Keratinocyte (primary cell): ENCODE results near the gene DHX35. TPM values are rescaled to one million over a fixed set of nuclear protein-coding genes. Genes with fewer than 3 reads are reported as not detected.
A peak's percentile ranks its signal among the peaks of the same experiment; 100 is the strongest.

Source experiments
- DNase-seq: peaks from one replicate; pipeline ENCODE4 v3.0.0-alpha.2; 2011; ENCODE audit warnings: low read depth, missing footprints, low spot score
- FAIRE-seq: peaks from 2 replicates; lab custom pipeline; 2011; peaks lifted over from hg19 to GRCh38; lab: Jason Lieb, UNC
- H2AFZ ChIP-seq: 2 replicates; pipeline ENCODE4 v1.6.0; 2012; ENCODE audit warnings: low read length, control low read depth, inconsistent platforms; ENCODE audit not compliant: control insufficient read depth
- H3K27ac ChIP-seq: 2 replicates; pipeline ENCODE4 v1.5.1; 2011; ENCODE audit warnings: low read length; ENCODE audit not compliant: control insufficient read depth, insufficient read depth
- H3K27me3 ChIP-seq: 3 replicates; pipeline ENCODE4 v1.6.0; 2011; ENCODE audit warnings: low read length; ENCODE audit not compliant: control insufficient read depth, insufficient read depth; ENCODE audit errors: extremely low read depth
- H3K36me3 ChIP-seq, 2 experiments: 2 replicates in 1 of 2; 3 replicates in 1 of 2; pipeline ENCODE4 v1.5.1; 2011; ENCODE audit warnings: low read length in 2 of 2, mild to moderate bottlenecking in 1 of 2; ENCODE audit not compliant: control insufficient read depth in 2 of 2, insufficient read depth in 2 of 2; ENCODE audit errors: extremely low read depth in 1 of 2
- H3K4me1 ChIP-seq: 3 replicates; pipeline ENCODE4 v1.5.1; 2011; ENCODE audit warnings: low read length; ENCODE audit not compliant: control insufficient read depth, insufficient read depth; ENCODE audit errors: extremely low read depth
- H3K4me2 ChIP-seq: 3 replicates; pipeline ENCODE4 v1.6.0; 2011; ENCODE audit warnings: low read depth, low read length; ENCODE audit not compliant: control insufficient read depth, insufficient read depth; ENCODE audit errors: extremely low read depth
- H3K4me3 ChIP-seq, 3 experiments: fragments of 200-600 bp in 1 of 3; sonication (generic) in 1 of 3; 2 replicates in 2 of 3; 3 replicates in 1 of 3; pipeline ENCODE4 v1.5.1; 2011 to 2016; ENCODE audit warnings: low read length in 3 of 3, mild to moderate bottlenecking in 3 of 3, control low read depth in 2 of 3, inconsistent platforms in 1 of 3, low read depth in 1 of 3, mixed read lengths in 1 of 3, mixed run types in 1 of 3, moderate library complexity in 1 of 3; ENCODE audit not compliant: control insufficient read depth in 2 of 3, insufficient read depth in 2 of 3; ENCODE audit errors: extremely low read depth in 1 of 3
- H3K79me2 ChIP-seq: 2 replicates; pipeline ENCODE4 v1.6.0; 2012; ENCODE audit warnings: low read length; ENCODE audit not compliant: control insufficient read depth, insufficient read depth
- H3K9ac ChIP-seq: 3 replicates; pipeline ENCODE4 v1.6.0; 2011; ENCODE audit warnings: low read length; ENCODE audit not compliant: control insufficient read depth, insufficient read depth; ENCODE audit errors: extremely low read depth
- H3K9me1 ChIP-seq: 3 replicates; pipeline ENCODE4 v1.6.0; 2011; ENCODE audit warnings: low read length; ENCODE audit not compliant: control insufficient read depth, insufficient read depth; ENCODE audit errors: extremely low read depth
- H3K9me3 ChIP-seq: 2 replicates; pipeline ENCODE4 v1.5.1; 2012; ENCODE audit warnings: low read depth, low read length; ENCODE audit not compliant: control insufficient read depth
- H4K20me1 ChIP-seq: 3 replicates; pipeline ENCODE4 v1.6.0; 2011; ENCODE audit warnings: low read length; ENCODE audit not compliant: control insufficient read depth, insufficient read depth; ENCODE audit errors: extremely low read depth
- EZH2 ChIP-seq: IDR thresholded peaks from one replicate; pipeline ENCODE4 v1.6.1; 2012; ENCODE audit warnings: inconsistent platforms, mild to moderate bottlenecking, low read length, moderate library complexity
- dilution Hi-C: fragments of 300-500 bp; cut with MboI; formaldehyde crosslinking; loops from one replicate; pipeline ENCODE4 v1.7.0; 2020; ENCODE audit warnings: low sequenced_read_pairs; ENCODE audit not compliant: extremely low pct_ligation_motif_present
- polyA plus RNA-seq, 5 experiments: library from polyadenylated mRNA; depleted of rRNA in 3 of 5; stranded (reverse) in 3 of 5; stranded (forward) in 1 of 5; unstranded in 1 of 5; fragments of >200 nt; gene quantifications; 1 replicate in 1 of 5; 2 replicates in 3 of 5; 3 replicates in 1 of 5; pipeline versions ENCODE4 v1.2.1 to v1.2.3, GENCODE V29; 2011 to 2012; ENCODE audit warnings: missing spikeins in 2 of 5, low read depth in 1 of 5, low replicate concordance in 1 of 5
- TF ChIP-seq, protein P1 (sequence below), 3 experiments: IDR thresholded peaks in 1 of 3; conservative IDR thresholded peaks in 1 of 3; optimal IDR thresholded peaks in 1 of 3; 2 replicates in 2 of 3; 3 replicates in 1 of 3; pipeline versions ENCODE3 to v1.5.1; 2011; ENCODE audit warnings: low read length in 3 of 3, mild to moderate bottlenecking in 3 of 3, moderate library complexity in 2 of 3, control low read depth in 1 of 3, inconsistent platforms in 1 of 3; ENCODE audit not compliant: insufficient read depth in 2 of 3; ENCODE audit errors: extremely low read depth in 1 of 3

Gene DHX35
- polyA plus RNA-seq, 1 donor (not counting 4 experiments of a cell fraction or from before 2014, with no cell fraction given), result 9.8 TPM

DNA sequence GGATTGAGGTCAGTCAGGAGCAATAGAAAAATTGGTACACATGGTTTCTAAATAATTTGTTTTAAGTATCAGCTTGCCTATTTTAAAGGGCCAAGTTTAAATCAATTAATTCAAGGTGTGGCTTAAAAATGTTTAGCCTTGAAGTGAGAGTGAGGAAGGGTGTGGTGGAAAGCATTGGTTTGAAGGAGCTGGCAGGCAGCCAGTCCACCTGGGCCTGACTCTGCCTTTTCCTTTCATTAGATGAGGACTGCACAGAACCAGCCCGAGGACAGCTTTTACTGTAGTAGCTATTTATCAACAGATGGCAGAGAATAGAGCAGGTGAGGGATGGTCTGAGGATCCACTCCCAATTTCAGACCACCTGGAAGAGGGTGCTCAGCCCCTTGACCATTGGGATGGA lies 42.4 kb downstream of the DHX35 start:
- Histone ChIP-seq H3K9ac (no peak overlapping the region), H3K4me1 (peaks cover 7% of the 10 kb centered on the region), H2AFZ (no peak overlapping the region), H3K4me3 (no peak overlapping the region), H3K27ac (no peak overlapping the region), H3K4me2 (no peak overlapping the region), H3K9me3 (no peaks in the 10 kb centered on the region), H3K27me3 (no peaks in the 10 kb centered on the region), H4K20me1 (no peaks in the 10 kb centered on the region), H3K36me3 (peaks cover 13 to 35% of the 10 kb centered on the region in 2 experiments), H3K9me1 (no peaks in the 10 kb centered on the region), H3K79me2 (no peaks in the 10 kb centered on the region)
- dilution Hi-C loops, result no loop called here
- no peak for TF ChIP-seq EZH2
- TF ChIP-seq, protein P1, sequence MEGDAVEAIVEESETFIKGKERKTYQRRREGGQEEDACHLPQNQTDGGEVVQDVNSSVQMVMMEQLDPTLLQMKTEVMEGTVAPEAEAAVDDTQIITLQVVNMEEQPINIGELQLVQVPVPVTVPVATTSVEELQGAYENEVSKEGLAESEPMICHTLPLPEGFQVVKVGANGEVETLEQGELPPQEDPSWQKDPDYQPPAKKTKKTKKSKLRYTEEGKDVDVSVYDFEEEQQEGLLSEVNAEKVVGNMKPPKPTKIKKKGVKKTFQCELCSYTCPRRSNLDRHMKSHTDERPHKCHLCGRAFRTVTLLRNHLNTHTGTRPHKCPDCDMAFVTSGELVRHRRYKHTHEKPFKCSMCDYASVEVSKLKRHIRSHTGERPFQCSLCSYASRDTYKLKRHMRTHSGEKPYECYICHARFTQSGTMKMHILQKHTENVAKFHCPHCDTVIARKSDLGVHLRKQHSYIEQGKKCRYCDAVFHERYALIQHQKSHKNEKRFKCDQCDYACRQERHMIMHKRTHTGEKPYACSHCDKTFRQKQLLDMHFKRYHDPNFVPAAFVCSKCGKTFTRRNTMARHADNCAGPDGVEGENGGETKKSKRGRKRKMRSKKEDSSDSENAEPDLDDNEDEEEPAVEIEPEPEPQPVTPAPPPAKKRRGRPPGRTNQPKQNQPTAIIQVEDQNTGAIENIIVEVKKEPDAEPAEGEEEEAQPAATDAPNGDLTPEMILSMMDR (optimal IDR thresholded peaks at IDR 0.05 in 1 of 3, IDR thresholded peaks at IDR 0.05 in 1 of 3, conservative IDR thresholded peaks at IDR 0.05 in 1 of 3; ENCODE audit: extremely low read depth in 1 of 3, insufficient read depth in 2 of 3, low read length in 3 of 3), result no peak
- DNase-seq (no peak), FAIRE-seq (peak; percentile 78)

DNA sequence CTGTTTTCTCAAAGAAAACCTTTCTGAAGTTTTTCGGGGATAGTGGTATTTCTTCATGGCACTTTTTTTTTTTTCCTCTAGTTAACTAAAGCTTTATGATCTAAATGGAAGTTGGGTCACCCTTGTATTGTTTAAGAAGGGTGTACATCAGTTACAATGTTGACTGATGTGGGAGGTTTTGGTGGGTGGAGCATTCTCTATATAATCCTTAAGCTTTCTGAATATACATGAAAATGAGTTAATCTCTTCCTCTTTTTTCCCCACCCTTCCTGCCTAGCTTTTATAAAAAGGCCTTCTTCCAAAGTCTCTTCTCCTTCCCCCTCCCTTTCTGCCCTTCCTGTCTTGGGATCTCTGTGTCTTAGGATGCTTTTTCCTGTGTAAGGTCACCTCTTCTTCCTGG lies 47.2 kb downstream of the DHX35 start:
- TF ChIP-seq, protein P1 (optimal IDR thresholded peaks at IDR 0.05 in 1 of 3, IDR thresholded peaks at IDR 0.05 in 1 of 3, conservative IDR thresholded peaks at IDR 0.05 in 1 of 3; ENCODE audit: extremely low read depth in 1 of 3, insufficient read depth in 2 of 3, low read length in 3 of 3), result no peak
- no peak for TF ChIP-seq EZH2
- dilution Hi-C loops, result no loop called here
- no peak overlapping the region for H3K4me2 ChIP-seq
- H3K36me3 ChIP-seq, result peaks cover 15 to 21% of the 10 kb centered on the region in 2 experiments
- no peak overlapping the region for H3K9ac ChIP-seq
- DNase-seq, result no peak
- no peak overlapping the region for H3K4me3 ChIP-seq
- H3K9me3 ChIP-seq, result no peaks in the 10 kb centered on the region
- FAIRE-seq, result no peak
- no peaks in the 10 kb centered on the region for H3K9me1 ChIP-seq
- H3K27ac ChIP-seq, result no peak overlapping the region
- no peaks in the 10 kb centered on the region for H3K79me2 ChIP-seq
- no peaks in the 10 kb centered on the region for H4K20me1 ChIP-seq
- H3K27me3 ChIP-seq, result no peaks in the 10 kb centered on the region
- H2AFZ ChIP-seq, result no peak overlapping the region
- H3K4me1 ChIP-seq, result peaks cover 5% of the 10 kb centered on the region
